K562 (cell line): ENCODE results near the gene SUPT16H. TPM values are rescaled to one million over a fixed set of nuclear protein-coding genes. Genes with fewer than 3 reads are reported as not detected.

Experiments used
- ATAC-seq: fragments of 200-7000 bp; cut with Tn5 transposase; 3 replicates; pipeline ENCODE4 v1.9.1; 2020; ENCODE audit warnings: moderate library complexity
- BruUV-seq: library from RNA; stranded (reverse); fragments of 400-500 nt; replicated peaks from 2 replicates; lab custom pipeline; 2021; lab: Mats Ljungman, UMichigan
- CTCF ChIA-PET: fragments of 300-600 bp; formaldehyde crosslinking; extraction: SDS; loops from one replicate; lab custom pipeline; 2021; ENCODE audit warnings: low intra/inter-chr PET ratio; lab: Yijun Ruan, JAX
- POLR2A ChIA-PET: fragments of 300-600, 350-650 bp; sonication (Branson Sonifier 250); formaldehyde crosslinking; extraction: SDS; loops from one replicate; lab custom pipeline; 2021; ENCODE audit warnings: antibody characterized with exemption, inconsistent platforms; lab: Yijun Ruan, JAX
- DNase-seq, 4 experiments: peaks; one replicate each; pipeline versions ENCODE4 v3.0.0 to v3.0.0-alpha.2; 2011 to 2018; ENCODE audit warnings: low spot score in 3 of 4, mixed read lengths in 3 of 4; ENCODE audit errors: extremely low read depth in 1 of 4
- FAIRE-seq: peaks from 2 replicates; lab custom pipeline; 2011; peaks lifted over from hg19 to GRCh38; lab: Jason Lieb, UNC
- H2AFZ ChIP-seq: 2 replicates; pipeline ENCODE4 v1.6.0; 2011; ENCODE audit warnings: low read depth, low read length, control low read depth, inconsistent platforms
- H3K27ac ChIP-seq: fragments of 200-600 bp; 3 replicates; pipeline ENCODE4 v1.8.0; 2011; ENCODE audit warnings: low read depth, mild to moderate bottlenecking, control low read depth, inconsistent platforms, low read length, moderate library complexity, mixed read lengths; ENCODE audit errors: extremely low read depth
- H3K27me3 ChIP-seq, 2 experiments: fragments of 300-600 bp in 1 of 2; 2 replicates in 1 of 2; 3 replicates in 1 of 2; pipeline versions ENCODE4 v1.6.0 to v1.8.0; 2011; ENCODE audit warnings: inconsistent platforms in 2 of 2, low read length in 2 of 2, mild to moderate bottlenecking in 1 of 2, mixed read lengths in 1 of 2, moderate library complexity in 1 of 2; ENCODE audit not compliant: control insufficient read depth in 2 of 2, insufficient read depth in 2 of 2
- H3K36me3 ChIP-seq: fragments of 300-600 bp; 3 replicates; pipeline ENCODE4 v1.8.0; 2011; ENCODE audit warnings: mild to moderate bottlenecking, low read length, inconsistent platforms; ENCODE audit not compliant: control insufficient read depth, insufficient read depth
- H3K4me1 ChIP-seq, 2 experiments: fragments of 200-600 bp in 1 of 2; replicated peaks in 1 of 2; 2 replicates in 1 of 2; 3 replicates in 1 of 2; pipeline versions ENCODE4 v1.5.1 to v1.8.0; 2011; ENCODE audit warnings: inconsistent platforms in 2 of 2, low read length in 2 of 2, mild to moderate bottlenecking in 1 of 2, mixed read lengths in 1 of 2, moderate library complexity in 1 of 2; ENCODE audit not compliant: control insufficient read depth in 2 of 2, insufficient read depth in 2 of 2
- H3K4me2 ChIP-seq: 2 replicates; pipeline ENCODE4 v1.6.1; 2011; ENCODE audit warnings: low read length, control low read depth, inconsistent platforms, mixed read lengths; ENCODE audit not compliant: insufficient read depth
- H3K4me3 ChIP-seq: fragments of 200-600 bp; sonication (generic), shearing (Covaris generic); 2 replicates; pipeline ENCODE4 v1.5.1; 2016; ENCODE audit warnings: control low read depth, inconsistent platforms
- H3K79me2 ChIP-seq: fragments of 200-600 bp; 3 replicates; pipeline ENCODE4 v1.8.0; 2011; ENCODE audit warnings: low read length, inconsistent platforms; ENCODE audit not compliant: control insufficient read depth, insufficient read depth
- H3K9ac ChIP-seq, 2 experiments: 2 replicates each; pipeline versions ENCODE4 v1.6.0 to v1.6.1; 2011; ENCODE audit warnings: low read depth in 2 of 2, low read length in 2 of 2, control low read depth in 1 of 2, inconsistent platforms in 1 of 2, mild to moderate bottlenecking in 1 of 2, mixed read lengths in 1 of 2; ENCODE audit not compliant: insufficient read depth in 1 of 2
- H3K9me1 ChIP-seq: one replicate; pipeline ENCODE4 v1.6.0; 2011; ENCODE audit warnings: inconsistent platforms, mild to moderate bottlenecking, low read length, moderate library complexity; ENCODE audit not compliant: control insufficient read depth, insufficient read depth
- H3K9me3 ChIP-seq: replicated peaks from 2 replicates; pipeline ENCODE4 v1.5.1; 2011; ENCODE audit warnings: low read depth, low read length, inconsistent platforms; ENCODE audit not compliant: control insufficient read depth, insufficient read depth
- H4K20me1 ChIP-seq: replicated peaks from 2 replicates; pipeline ENCODE4 v1.6.1; 2011; ENCODE audit warnings: low read length, inconsistent platforms, mixed read lengths; ENCODE audit not compliant: control insufficient read depth, insufficient read depth
- DIDO1 ChIP-seq: fragments of 450-650 bp; IDR thresholded peaks from 2 replicates; pipeline ENCODE4 v1.6.1; 2016; ENCODE audit warnings: low read depth, missing biosample characterization, missing genetic modification characterization
- HCFC1 ChIP-seq: IDR thresholded peaks from 2 replicates; pipeline ENCODE4 v1.6.1; 2012; ENCODE audit warnings: low read depth, low read length, improper control_type of control experiment
- POLR2A ChIP-seq: fragments of 450-650 bp; conservative IDR thresholded peaks from 2 replicates; pipeline ENCODE4 v1.6.1; 2016
- RAD51 ChIP-seq: fragments of 450-650 bp; IDR thresholded peaks from 2 replicates; pipeline ENCODE4 v1.7.1; 2016; ENCODE audit warnings: low read depth, mild to moderate bottlenecking, borderline replicate concordance
- RBM34 ChIP-seq: fragments of 200-400 bp; formaldehyde crosslinking; IDR thresholded peaks from 2 replicates; pipeline ENCODE4 v1.6.1; 2018; ENCODE audit warnings: low read length, borderline replicate concordance; ENCODE audit not compliant: insufficient read depth
- SRSF7 ChIP-seq: fragments of 200-400 bp; formaldehyde crosslinking; optimal IDR thresholded peaks from 2 replicates; pipeline ENCODE3; 2017; ENCODE audit warnings: mild to moderate bottlenecking, low read depth, low read length
- SUPT5H ChIP-seq: fragments of 450-650 bp; IDR thresholded peaks from 2 replicates; pipeline ENCODE4 v1.6.1; 2016
- TBL1XR1 ChIP-seq, 2 experiments: IDR thresholded peaks; 2 replicates each; pipeline ENCODE4 v1.6.1; 2012; ENCODE audit warnings: improper control_type of control experiment in 2 of 2, low read length in 2 of 2, mild to moderate bottlenecking in 1 of 2
- USF2 ChIP-seq: sonication (generic); formaldehyde crosslinking; IDR thresholded peaks from 2 replicates; pipeline ENCODE4 v1.5.0; 2020; ENCODE audit warnings: missing genetic modification reagents
- WGBS: fragments of 100-300 bp; shearing (Covaris generic); methylation state at CpG from one replicate; pipeline ENCODE4 v1.1.6; 2016; ENCODE audit warnings: low coverage, mixed read lengths; ENCODE audit not compliant: insufficient coverage; ENCODE audit errors: missing lambda C conversion rate; 5-methylcytosine and 5-hydroxymethylcytosine counted together
- in situ Hi-C: fragments of 300-500 bp; cut with MboI; formaldehyde crosslinking; loops from 4 replicates; pipeline ENCODE4 v1.15.0; 2018; ENCODE audit warnings: inconsistent platforms, mixed read lengths
- intact Hi-C: fragments of 100-400 bp; cut with micrococcal nuclease; formaldehyde crosslinking; loops from 2 replicates; pipeline ENCODE4 v1.14.2; 2022
- polyA plus RNA-seq, 8 experiments: library from polyadenylated mRNA; depleted of rRNA in 4 of 8; stranded (reverse) in 5 of 8; unstranded in 3 of 8; fragments of >200 nt; fragmentation: Nextera tagmentation in 2 of 8; fragmentation: Illumina TruSeq in 1 of 8; extraction: Ambion mirVana in 2 of 8; extraction: Trizol in 1 of 8; gene quantifications; 2 replicates each; pipeline versions ENCODE4 v1.2.1 to v1.2.3, GENCODE V29; 2011 to 2014; ENCODE audit warnings: inconsistent platforms in 1 of 8, missing spikeins in 1 of 8
- total RNA-seq, 7 experiments: library from RNA; depleted of rRNA in 6 of 7; stranded (reverse); fragments of >200 nt in 6 of 7; fragmentation: Illumina TruSeq in 2 of 7; extraction: Trizol in 2 of 7; gene quantifications; 2 replicates each; pipeline versions ENCODE4 v1.2.1 to v1.2.3, GENCODE V29; 2011 to 2021; ENCODE audit warnings: low replicate concordance in 1 of 7

SUPT16H gene
- total and polyA plus RNA-seq, 9 of the 15 experiments (the other 6 are each of a cell fraction or from before 2014, with no cell fraction given) = 75.4 to 152 (median 105) TPM

DNA sequence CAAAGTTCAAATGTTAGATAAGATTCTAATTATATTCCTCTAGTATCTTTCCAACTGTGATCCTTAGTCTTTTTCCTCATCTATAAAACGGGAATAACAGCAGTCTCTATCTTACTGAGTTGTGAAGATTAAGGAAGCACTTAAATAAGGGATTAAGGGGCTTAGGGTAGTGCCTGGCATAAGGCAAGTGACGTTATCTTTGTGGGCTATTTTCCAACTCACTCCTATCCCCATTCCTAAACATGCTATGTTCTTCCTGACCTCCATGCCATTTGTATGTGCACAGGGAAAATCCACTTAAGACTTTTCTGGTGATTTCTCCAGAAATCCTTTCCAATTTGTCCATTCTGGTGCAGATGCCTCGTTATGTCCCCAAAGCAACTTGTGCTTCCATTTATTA, 33.3 kb downstream of the SUPT16H start:
- no peak for FAIRE-seq
- no peak overlapping the region for H2AFZ ChIP-seq

GRCh38 chr14:21347201-21347600, 36.6 kb downstream of the SUPT16H start:
- WGBS = 20% methylated on average over 2 of the region's 2 CpGs
- ChIA-PET POLR2A (no interaction called here), CTCF (no interaction called here)
- peaks cover 16% of the 10 kb centered on the region; the same call in 2 of the 3 replicates for H3K36me3 ChIP-seq
- H3K27ac ChIP-seq = no peak overlapping the region
- no peaks in the 10 kb centered on the region for H3K9me3 ChIP-seq
- no TSS peak for BruUV-seq
- in situ Hi-C loops = no loop called here
- TF ChIP-seq DIDO1 = no peak
- H2AFZ ChIP-seq = no peak overlapping the region
- no peaks in the 10 kb centered on the region for H3K27me3 ChIP-seq
- intact Hi-C loops = no loop called here
- no peak overlapping the region for H3K9ac ChIP-seq
- no peaks in the 10 kb centered on the region for H3K79me2 ChIP-seq
- H3K4me3 ChIP-seq = no peak overlapping the region
- H4K20me1 ChIP-seq = no peaks in the 10 kb centered on the region
- DNase-seq (no peak), FAIRE-seq (no peak), ATAC-seq (no peak)
- no peaks in the 10 kb centered on the region for H3K9me1 ChIP-seq
- H3K4me2 ChIP-seq = no peak overlapping the region
- H3K4me1 ChIP-seq = no peaks in the 10 kb centered on the region

More for the DNA sequence above, 33.3 kb downstream of the SUPT16H start:
- H3K27ac ChIP-seq = no peak overlapping the region
- no peaks in the 10 kb centered on the region for H3K79me2 ChIP-seq
- H3K4me1 ChIP-seq = no peaks in the 10 kb centered on the region
- H4K20me1 ChIP-seq = no peaks in the 10 kb centered on the region
- no peaks in the 10 kb centered on the region for H3K9me3 ChIP-seq
- ChIA-PET CTCF (no interaction called here), POLR2A (no interaction called here)
- no peaks in the 10 kb centered on the region for H3K27me3 ChIP-seq
- in situ Hi-C loops = no loop called here
- 59% methylated on average over 2 of the region's 3 CpGs for WGBS
- no peak overlapping the region for H3K4me3 ChIP-seq
- no TSS peak for BruUV-seq
- H3K4me2 ChIP-seq = no peak overlapping the region
- TF ChIP-seq TBL1XR1 (IDR thresholded peaks at IDR 0.05; ENCODE audit: low read length in 2 of 2) (no peak), POLR2A (0 out of 2 replicates have a peak, but pooled peaks have one; percentile 25), USF2 (CRISPR knock-in tag) (no peak), RBM34 (no peak), SRSF7 (no peak), RAD51 (no peak), SUPT5H (0 out of 2 replicates have a peak, but pooled peaks have one; percentile 26), HCFC1 (no peak)
- peaks cover 44% of the 10 kb centered on the region for H3K36me3 ChIP-seq
- intact Hi-C loops = loop anchor here (10.0 kb wide), 1 partner anchor 86 kb away; the partner anchor contains the start of gene HNRNPC
- no peaks in the 10 kb centered on the region for H3K9me1 ChIP-seq
- DNase-seq (no peak), ATAC-seq (no peak)
- H3K9ac ChIP-seq = no peak overlapping the region
